Endothelial cell of umbilical vein (primary cell): ENCODE measurements around the gene PHLDB2. TPM values are rescaled to one million over a fixed set of nuclear protein-coding genes. Genes with fewer than 3 reads are reported as not detected.

Experiments
- BruUV-seq: library from RNA; stranded (reverse); fragments of 400-500 nt; replicated peaks from 2 replicates; lab custom pipeline; 2021; lab: Mats Ljungman, UMichigan
- CTCF ChIA-PET: fragments of 300-600, 350-600 bp; sonication (Branson Sonifier 250); formaldehyde crosslinking; loops from one replicate; lab custom pipeline; 2021; ENCODE audit warnings: antibody characterized with exemption, inconsistent platforms; lab: Charles Lee
- POLR2A ChIA-PET: fragments of 300-600, 350-600 bp; sonication (Branson Sonifier 250); formaldehyde crosslinking; loops from one replicate; lab custom pipeline; 2021; ENCODE audit warnings: antibody characterized with exemption, inconsistent platforms; lab: Charles Lee
- DNase-seq: peaks from one replicate; pipeline ENCODE4 v3.0.0-alpha.2; 2011; ENCODE audit warnings: low read depth, low spot score
- FAIRE-seq: peaks from 2 replicates; lab custom pipeline; 2011; peaks lifted over from hg19 to GRCh38; lab: Jason Lieb, UNC
- H2AFZ ChIP-seq: 2 replicates; pipeline ENCODE4 v1.6.0; 2012; ENCODE audit warnings: low read depth, low read length, control low read depth, inconsistent platforms
- H3K27ac ChIP-seq: 2 replicates; pipeline ENCODE4 v1.5.1; 2011; ENCODE audit warnings: low read depth, mild to moderate bottlenecking, control low read depth, low read length, moderate library complexity; ENCODE audit not compliant: insufficient read depth
- H3K27me3 ChIP-seq, 2 experiments: 2 replicates each; pipeline versions ENCODE4 v1.6.0 to v1.6.1; 2011; ENCODE audit warnings: low read length in 2 of 2, mixed read lengths in 1 of 2; ENCODE audit not compliant: control insufficient read depth in 2 of 2, insufficient read depth in 2 of 2
- H3K36me3 ChIP-seq, 2 experiments: 2 replicates in 1 of 2; 3 replicates in 1 of 2; pipeline ENCODE4 v1.5.1; 2011; ENCODE audit warnings: low read length in 2 of 2, mild to moderate bottlenecking in 1 of 2, moderate library complexity in 1 of 2; ENCODE audit not compliant: control insufficient read depth in 2 of 2, insufficient read depth in 2 of 2; ENCODE audit errors: extremely low read depth in 1 of 2
- H3K4me1 ChIP-seq: 3 replicates; pipeline ENCODE4 v1.5.1; 2011; ENCODE audit warnings: mild to moderate bottlenecking, low read length; ENCODE audit not compliant: control insufficient read depth, insufficient read depth; ENCODE audit errors: extremely low read depth
- H3K4me2 ChIP-seq: 2 replicates; pipeline ENCODE4 v1.6.1; 2011; ENCODE audit warnings: low read length, control low read depth, mixed read lengths; ENCODE audit not compliant: insufficient read depth
- H3K4me3 ChIP-seq, 3 experiments: fragments of 200-600 bp in 1 of 3; sonication (generic), shearing (Covaris generic) in 1 of 3; replicated peaks in 1 of 3; 2 replicates each; pipeline ENCODE4 v1.5.1; 2011 to 2016; ENCODE audit warnings: control low read depth in 3 of 3, low read length in 3 of 3, mild to moderate bottlenecking in 2 of 3, inconsistent platforms in 1 of 3, low read depth in 1 of 3, moderate library complexity in 1 of 3; ENCODE audit not compliant: insufficient read depth in 1 of 3
- H3K79me2 ChIP-seq: 2 replicates; pipeline ENCODE4 v1.6.0; 2012; ENCODE audit warnings: low read length, inconsistent platforms; ENCODE audit not compliant: control insufficient read depth, insufficient read depth
- H3K9ac ChIP-seq: replicated peaks from 2 replicates; pipeline ENCODE3; 2011; ENCODE audit warnings: low read length, control low read depth; ENCODE audit not compliant: insufficient read depth; ENCODE audit errors: extremely low read depth
- H3K9me1 ChIP-seq: replicated peaks from 3 replicates; pipeline ENCODE4 v1.6.0; 2011; ENCODE audit warnings: mild to moderate bottlenecking, low read length; ENCODE audit not compliant: control insufficient read depth, insufficient read depth; ENCODE audit errors: extremely low read depth
- H3K9me3 ChIP-seq: replicated peaks from 2 replicates; pipeline ENCODE4 v1.5.1; 2012; ENCODE audit warnings: low read length, inconsistent platforms; ENCODE audit not compliant: control insufficient read depth, insufficient read depth
- H4K20me1 ChIP-seq: replicated peaks from 2 replicates; pipeline ENCODE3; 2011; ENCODE audit warnings: mild to moderate bottlenecking, low read length; ENCODE audit not compliant: control insufficient read depth, insufficient read depth; ENCODE audit errors: extremely low read depth
- EZH2 ChIP-seq: IDR thresholded peaks from 2 replicates; pipeline ENCODE4 v1.6.1; 2012; ENCODE audit warnings: borderline replicate concordance, low read depth, mild to moderate bottlenecking, moderate library complexity, low read length, inconsistent platforms; ENCODE audit not compliant: severe bottlenecking
- GATA2 ChIP-seq: IDR thresholded peaks from 2 replicates; pipeline ENCODE4 v1.7.0; 2011; ENCODE audit warnings: low read depth, mild to moderate bottlenecking, moderate library complexity, mixed read lengths, low read length; ENCODE audit not compliant: insufficient read length, insufficient read depth
- JUN ChIP-seq: IDR thresholded peaks from 2 replicates; pipeline ENCODE4 v1.6.1; 2011; ENCODE audit warnings: borderline replicate concordance, low read depth; ENCODE audit not compliant: insufficient read length, insufficient read depth
- POLR2A ChIP-seq: IDR thresholded peaks from 2 replicates; pipeline ENCODE4 v1.6.1; 2012; ENCODE audit warnings: low read depth, mild to moderate bottlenecking, control low read depth, low read length
- POLR2AphosphoS5 ChIP-seq: IDR thresholded peaks from 2 replicates; pipeline ENCODE4 v1.6.1; 2012; ENCODE audit warnings: low read depth, mild to moderate bottlenecking, control low read depth, low read length, moderate library complexity; ENCODE audit not compliant: insufficient read depth
- dilution Hi-C: fragments of 300-500 bp; cut with MboI; formaldehyde crosslinking; loops from one replicate; pipeline ENCODE4 v1.15.0; 2019; ENCODE audit warnings: low sequenced_read_pairs; ENCODE audit not compliant: extremely low pct_ligation_motif_present
- intact Hi-C: fragments of 100-400 bp; cut with micrococcal nuclease; formaldehyde crosslinking; loops from one replicate; pipeline ENCODE4 v1.10.0; 2022
- polyA plus RNA-seq, 4 experiments: library from polyadenylated mRNA; depleted of rRNA in 3 of 4; stranded (reverse) in 3 of 4; unstranded in 1 of 4; fragments of >200 nt; gene quantifications; 2 replicates each; pipeline versions ENCODE4 v1.2.1 to v1.2.3, GENCODE V29; 2011 to 2012; ENCODE audit warnings: missing spikeins in 1 of 4
- total RNA-seq: library from RNA; stranded (reverse); gene quantifications from 2 replicates; pipeline ENCODE4 v1.2.3, GENCODE V29; 2021
- TF ChIP-seq, protein P1 (sequence below), 2 donors: IDR thresholded peaks; 1 replicate in 1 of 2; 2 replicates in 1 of 2; pipeline ENCODE4 v1.5.1; 2011; ENCODE audit warnings: low read length in 2 of 2, mild to moderate bottlenecking in 2 of 2, moderate library complexity in 2 of 2, control low read depth in 1 of 2, inconsistent platforms in 1 of 2, low read depth in 1 of 2; ENCODE audit not compliant: insufficient read depth in 1 of 2; ENCODE audit errors: extremely low read depth in 1 of 2
- TF ChIP-seq, protein P2 (sequence below): IDR thresholded peaks from 2 replicates; pipeline ENCODE4 v1.6.1; 2011; ENCODE audit not compliant: insufficient read depth, insufficient read length

Gene PHLDB2
- total and polyA plus RNA-seq, 2 donors (not counting 3 experiments of a cell fraction or from before 2014, with no cell fraction given) = 22.4 to 104 TPM

- Histone ChIP-seq H3K9me1 (no peaks in the 10 kb centered on the region), H4K20me1 (no peaks in the 10 kb centered on the region), H2AFZ (no peak overlapping the region), H3K27ac (no peak overlapping the region), H3K36me3 (no peaks in the 10 kb centered on the region), H3K4me3 (no peak overlapping the region), H3K79me2 (no peaks in the 10 kb centered on the region), H3K9me3 (no peaks in the 10 kb centered on the region), H3K27me3 (no peaks in the 10 kb centered on the region), H3K4me1 (no peaks in the 10 kb centered on the region), H3K4me2 (no peak overlapping the region), H3K9ac (no peak overlapping the region)
- POLR2A ChIA-PET = no interaction called here
- no TSS peak for BruUV-seq
- CTCF ChIA-PET = interaction anchor here (1.1 to 2.2 kb wide), 8 partner anchors 8 to 143 kb away, joined by 3 to 8 read pairs (median 5); no protein-coding TSS in a partner anchor
- FAIRE-seq = no peak
- dilution Hi-C loops (no loop called here), intact Hi-C loops (no loop called here)
- no peak for TF ChIP-seq POLR2A
- TF ChIP-seq GATA2 = no peak
- no peak for TF ChIP-seq EZH2
- TF ChIP-seq, protein P1, sequence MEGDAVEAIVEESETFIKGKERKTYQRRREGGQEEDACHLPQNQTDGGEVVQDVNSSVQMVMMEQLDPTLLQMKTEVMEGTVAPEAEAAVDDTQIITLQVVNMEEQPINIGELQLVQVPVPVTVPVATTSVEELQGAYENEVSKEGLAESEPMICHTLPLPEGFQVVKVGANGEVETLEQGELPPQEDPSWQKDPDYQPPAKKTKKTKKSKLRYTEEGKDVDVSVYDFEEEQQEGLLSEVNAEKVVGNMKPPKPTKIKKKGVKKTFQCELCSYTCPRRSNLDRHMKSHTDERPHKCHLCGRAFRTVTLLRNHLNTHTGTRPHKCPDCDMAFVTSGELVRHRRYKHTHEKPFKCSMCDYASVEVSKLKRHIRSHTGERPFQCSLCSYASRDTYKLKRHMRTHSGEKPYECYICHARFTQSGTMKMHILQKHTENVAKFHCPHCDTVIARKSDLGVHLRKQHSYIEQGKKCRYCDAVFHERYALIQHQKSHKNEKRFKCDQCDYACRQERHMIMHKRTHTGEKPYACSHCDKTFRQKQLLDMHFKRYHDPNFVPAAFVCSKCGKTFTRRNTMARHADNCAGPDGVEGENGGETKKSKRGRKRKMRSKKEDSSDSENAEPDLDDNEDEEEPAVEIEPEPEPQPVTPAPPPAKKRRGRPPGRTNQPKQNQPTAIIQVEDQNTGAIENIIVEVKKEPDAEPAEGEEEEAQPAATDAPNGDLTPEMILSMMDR (IDR thresholded peaks at IDR 0.05; ENCODE audit: extremely low read depth in 1 of 2, insufficient read depth in 1 of 2, low read depth in 1 of 2, low read length in 2 of 2) = no peak
- TF ChIP-seq, protein P2, sequence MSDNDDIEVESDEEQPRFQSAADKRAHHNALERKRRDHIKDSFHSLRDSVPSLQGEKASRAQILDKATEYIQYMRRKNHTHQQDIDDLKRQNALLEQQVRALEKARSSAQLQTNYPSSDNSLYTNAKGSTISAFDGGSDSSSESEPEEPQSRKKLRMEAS = no peak
- no peak for TF ChIP-seq JUN
- no peak for TF ChIP-seq POLR2AphosphoS5
- no peak for DNase-seq
Measured at GRCh38 chr3:112007633-112008032, 148.6 kb downstream of the PHLDB2 start.
